B cell (primary cell): Measurements from ENCODE around the gene SF1.

Experiments used
- CTCF ChIP-seq: fragments of 200-600 bp; IDR thresholded peaks from one replicate; pipeline ENCODE4 v1.8.0; 2022; ENCODE audit warnings: antibody characterized with exemption, mild to moderate bottlenecking
- EZH2 ChIP-seq: IDR thresholded peaks from 2 replicates; pipeline ENCODE4 v1.6.1; 2012; ENCODE audit warnings: borderline replicate concordance, low read depth, mild to moderate bottlenecking, moderate library complexity, low read length; ENCODE audit not compliant: insufficient read depth, poor library complexity, severe bottlenecking

- TF ChIP-seq CTCF (no peak), EZH2 (no peak)
These were observed 36.1 kb downstream of the SF1 start for GRCh38 chr11:64742087-64742888.
